ES-I3 (cell line): ENCODE results near the gene TMEM54.

Source experiments
- H3K36me3 ChIP-seq: 2 replicates; pipeline ENCODE4 v1.6.1; 2013; ENCODE audit warnings: mild to moderate bottlenecking, low read length, control low read depth, moderate library complexity; ENCODE audit not compliant: insufficient read depth
- H3K4me1 ChIP-seq: 2 replicates; pipeline ENCODE4 v1.6.1; 2013; ENCODE audit warnings: mild to moderate bottlenecking, control low read depth, low read length; ENCODE audit not compliant: insufficient read depth
- H3K9ac ChIP-seq: 2 replicates; pipeline ENCODE4 v1.6.1; 2013; ENCODE audit warnings: low read depth, mild to moderate bottlenecking, low read length, moderate library complexity
- H3K9me3 ChIP-seq: 2 replicates; pipeline ENCODE4 v1.6.1; 2013; ENCODE audit warnings: mild to moderate bottlenecking, low read length, moderate library complexity; ENCODE audit not compliant: control insufficient read depth, insufficient read depth

TMEM54 gene

GRCh38 chr1:32900956-32901822, at the start of gene TMEM54:
Gene TMEM54 (minus strand): TSS chr1:32901389. CDS start chr1:32901238, 151 bp downstream.
- Histone ChIP-seq H3K4me1 (no peaks in the 10 kb centered on the region), H3K36me3 (no peaks in the 10 kb centered on the region), H3K9ac (peak within 1 kb of the TSS; percentile 73; the same call in 1 of the 2 replicates), H3K9me3 (no peaks in the 10 kb centered on the region)

GRCh38 chr1:32949519-32949918, 48.3 kb upstream of the TMEM54 start:
- Histone ChIP-seq H3K9ac (no peak overlapping the region), H3K4me1 (no peaks in the 10 kb centered on the region), H3K36me3 (no peaks in the 10 kb centered on the region)

GRCh38 chr1:32948905-32949304, 47.7 kb upstream of the TMEM54 start:
- Histone ChIP-seq H3K4me1 (no peaks in the 10 kb centered on the region), H3K9ac (no peak overlapping the region), H3K9me3 (no peaks in the 10 kb centered on the region), H3K36me3 (no peaks in the 10 kb centered on the region; the same call in 1 of the 2 replicates)

More at GRCh38 chr1:32949519-32949918, 48.3 kb upstream of the TMEM54 start:
- no peaks in the 10 kb centered on the region for H3K9me3 ChIP-seq

- Histone ChIP-seq H3K4me1 (no peaks in the 10 kb centered on the region), H3K9me3 (no peaks in the 10 kb centered on the region), H3K9ac (no peak overlapping the region), H3K36me3 (peaks cover 2% of the 10 kb centered on the region; the same call in 1 of the 2 replicates)
Observed at GRCh38 chr1:32948390-32948722, 47.2 kb upstream of the TMEM54 start.

GRCh38 chr1:32947669-32948389, 46.6 kb upstream of the TMEM54 start:
- H3K36me3 ChIP-seq, result peaks cover 6% of the 10 kb centered on the region; the same call in 1 of the 2 replicates
- H3K9ac ChIP-seq, result no peak overlapping the region
- H3K9me3 ChIP-seq, result no peaks in the 10 kb centered on the region
- H3K4me1 ChIP-seq, result no peaks in the 10 kb centered on the region

GRCh38 chr1:32946413-32946812, 45.2 kb upstream of the TMEM54 start:
- no peaks in the 10 kb centered on the region for H3K4me1 ChIP-seq
- H3K9me3 ChIP-seq, result no peaks in the 10 kb centered on the region
- H3K36me3 ChIP-seq, result peaks cover 6% of the 10 kb centered on the region; the same call in 1 of the 2 replicates
- H3K9ac ChIP-seq, result no peak overlapping the region

GRCh38 chr1:32944180-32944579, 43.0 kb upstream of the TMEM54 start:
- no peaks in the 10 kb centered on the region for H3K4me1 ChIP-seq
- H3K36me3 ChIP-seq, result peaks cover 9% of the 10 kb centered on the region
- H3K9me3 ChIP-seq, result no peaks in the 10 kb centered on the region
- H3K9ac ChIP-seq, result no peak overlapping the region

- peaks cover 12% of the 10 kb centered on the region for H3K36me3 ChIP-seq
- H3K9ac ChIP-seq, result no peak overlapping the region
- no peaks in the 10 kb centered on the region for H3K9me3 ChIP-seq
- no peaks in the 10 kb centered on the region for H3K4me1 ChIP-seq
Observed at GRCh38 chr1:32939655-32940371, 38.6 kb upstream of the TMEM54 start.

GRCh38 chr1:32937061-32937460, 35.9 kb upstream of the TMEM54 start:
- peaks cover 7% of the 10 kb centered on the region for H3K4me1 ChIP-seq
- H3K9me3 ChIP-seq, result no peaks in the 10 kb centered on the region
- no peak overlapping the region for H3K9ac ChIP-seq
- peaks cover 7% of the 10 kb centered on the region for H3K36me3 ChIP-seq

- H3K4me1 ChIP-seq, result peaks cover 7% of the 10 kb centered on the region
- no peaks in the 10 kb centered on the region for H3K9me3 ChIP-seq
- no peak overlapping the region for H3K9ac ChIP-seq
- peaks cover 4% of the 10 kb centered on the region; the same call in 1 of the 2 replicates for H3K36me3 ChIP-seq
Observed at GRCh38 chr1:32934535-32934934, 33.3 kb upstream of the TMEM54 start.

GRCh38 chr1:32933742-32934322, 32.6 kb upstream of the TMEM54 start:
- Histone ChIP-seq H3K9ac (no peak overlapping the region), H3K9me3 (no peaks in the 10 kb centered on the region), H3K4me1 (peaks cover 7% of the 10 kb centered on the region), H3K36me3 (peaks cover 4% of the 10 kb centered on the region; the same call in 1 of the 2 replicates)

- Histone ChIP-seq H3K36me3 (no peaks in the 10 kb centered on the region), H3K9ac (no peak overlapping the region), H3K4me1 (peaks cover 7% of the 10 kb centered on the region), H3K9me3 (no peaks in the 10 kb centered on the region)
Observed at GRCh38 chr1:32931760-32932159, 30.6 kb upstream of the TMEM54 start.

- H3K9me3 ChIP-seq, result no peaks in the 10 kb centered on the region
- H3K36me3 ChIP-seq, result no peaks in the 10 kb centered on the region
- peaks cover 7% of the 10 kb centered on the region for H3K4me1 ChIP-seq
- no peak overlapping the region for H3K9ac ChIP-seq
Observed at GRCh38 chr1:32929366-32929765, 28.2 kb upstream of the TMEM54 start.

GRCh38 chr1:32928715-32929114, 27.5 kb upstream of the TMEM54 start:
- Histone ChIP-seq H3K9me3 (no peaks in the 10 kb centered on the region), H3K9ac (no peak overlapping the region)

More at GRCh38 chr1:32928715-32929114, 27.5 kb upstream of the TMEM54 start:
- H3K36me3 ChIP-seq, result no peaks in the 10 kb centered on the region
- peaks cover 3% of the 10 kb centered on the region for H3K4me1 ChIP-seq
